Posterior vena cava (tissue), 2 donors: ENCODE results near the gene ZFHX2. TPM values are rescaled to one million over a fixed set of nuclear protein-coding genes. Genes with fewer than 3 reads are reported as not detected.
"Not testable (repeated sequence)": the region's sequence is repeated elsewhere in the genome, so short reads cannot be mapped to it uniquely, and the experiment has no call there.

ENCODE experiments used
- DNase-seq: peaks from one replicate; pipeline ENCODE4 v3.0.0-alpha.2; 2020; ENCODE audit warnings: low spot score
- intact Hi-C, 2 donors: fragments of 100-400 bp; cut with DNase I; formaldehyde crosslinking; loops; one replicate each; pipeline versions ENCODE4 v1.14.1 to v1.14.2; 2022 to 2023
- long read RNA-seq, 2 donors: library from polyadenylated mRNA; unstranded; transcript quantifications; one replicate each; pipeline ENCODE4 v2.0.0, GENCODE V29; 2020 to 2021
- total RNA-seq, 2 donors: library from RNA; stranded (reverse); fragmentation: NEBNext Ultra II Directional; extraction: Animal tissue kit (Norgen Biotek cat#: 25700); gene quantifications; one replicate each; pipeline ENCODE4 v1.2.1, GENCODE V29; 2021
- donor health status: DM: yes; HTN: yes; CAD: no.
- donor health status: DM: yes; HTN: yes; CAD: no.

The ZFHX2 gene
- 1 to 10 TPM; 2.3 to 2.4 TPM for total RNA-seq
- long read RNA-seq, donor 1, partial matches to known transcripts: 0 of 1 reads
- long read RNA-seq, donor 1, other reads (novel, unspliced or antisense): 1 of 1 reads
- long read RNA-seq, donor 2: 0 reads

DNA sequence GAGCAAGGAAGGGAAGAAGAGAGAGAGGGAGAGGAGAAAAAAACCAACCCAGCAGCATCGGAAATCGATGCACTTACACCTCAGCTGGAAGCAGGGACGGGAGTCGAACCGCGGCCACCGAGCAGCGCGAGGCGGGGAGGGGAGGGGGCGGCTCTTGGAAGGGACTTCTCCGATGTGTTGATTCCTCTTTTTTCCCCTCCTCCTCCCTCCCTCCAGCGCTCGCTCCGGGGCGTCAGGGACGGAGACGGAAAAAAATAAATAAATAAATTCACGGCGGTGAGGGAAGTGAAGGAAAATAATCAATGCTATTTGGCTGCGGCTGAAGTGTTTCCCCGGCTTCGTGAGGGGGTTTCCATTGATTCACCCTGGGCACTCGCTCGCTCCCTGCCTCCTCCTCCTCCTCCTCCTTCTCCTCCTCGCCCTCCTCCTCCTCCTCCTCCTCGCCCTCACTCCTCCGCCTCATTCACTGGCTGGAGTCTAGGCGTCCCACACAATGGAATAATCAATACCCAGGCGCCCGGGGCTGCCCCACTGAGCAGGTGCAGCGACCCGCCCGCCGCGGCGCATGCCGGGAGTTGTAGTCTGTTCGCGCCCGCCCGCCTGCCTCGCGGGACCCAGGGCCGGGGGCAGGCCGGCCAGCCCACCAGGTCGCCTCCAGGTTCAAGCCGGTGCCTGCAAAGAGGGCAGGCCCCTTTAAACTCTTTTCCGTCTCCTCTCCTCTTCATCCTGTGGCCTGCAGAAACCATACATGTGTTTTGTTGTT lies at the start of gene ZFHX2:
ZFHX2 (minus strand) TSS at position 500 of the 763 bp plus-strand sequence. CDS start 16,440 bp downstream, outside the sequence.
- intact Hi-C loops: loop anchor here in 1 of 2 donors (10.0 kb wide), 1 partner anchor 227 kb away; the partner anchor contains the start of gene PABPN1
- peak; percentile 87 for DNase-seq

DNA sequence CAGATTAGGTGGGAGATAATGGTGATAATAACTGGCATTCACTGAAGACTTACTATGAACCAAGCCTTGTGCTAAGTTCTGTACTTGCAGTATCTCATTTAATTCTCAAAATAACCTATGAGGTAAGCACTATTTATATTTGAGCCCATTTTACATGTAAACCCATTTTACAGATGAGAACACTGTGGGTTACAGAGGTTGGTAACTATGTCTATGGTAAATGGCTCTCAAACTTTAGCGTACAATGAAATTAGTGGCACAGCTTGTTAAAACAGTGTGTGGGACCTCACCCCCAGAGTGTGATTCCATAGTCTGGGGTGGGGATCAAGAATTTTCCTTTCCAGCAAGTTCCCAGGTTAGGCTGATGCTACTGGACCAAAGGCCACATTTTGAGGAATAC lies 49.2 kb upstream of the ZFHX2 start:
- DNase-seq: no peak
- intact Hi-C loops: no loop called here

DNA sequence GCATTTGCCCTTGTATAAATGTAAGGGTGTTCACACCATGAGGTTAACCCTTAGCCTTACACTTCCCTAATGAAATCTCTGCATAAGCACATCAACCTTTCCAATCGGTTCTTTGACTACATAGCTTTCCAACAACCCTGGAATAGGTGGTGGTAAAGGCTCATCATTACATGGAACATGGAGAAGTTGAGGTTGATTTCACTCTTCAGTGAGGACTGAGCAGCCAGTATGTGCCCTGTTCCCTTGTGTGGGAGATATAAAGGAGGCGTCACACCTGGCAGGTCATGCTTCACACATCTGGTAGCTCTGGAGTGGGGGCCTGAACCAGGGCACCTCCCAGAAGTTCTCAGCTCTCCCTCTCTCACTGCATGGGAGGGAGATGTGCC lies 48.8 kb upstream of the ZFHX2 start:
- no peak for DNase-seq
- intact Hi-C loops: no loop called here

DNA sequence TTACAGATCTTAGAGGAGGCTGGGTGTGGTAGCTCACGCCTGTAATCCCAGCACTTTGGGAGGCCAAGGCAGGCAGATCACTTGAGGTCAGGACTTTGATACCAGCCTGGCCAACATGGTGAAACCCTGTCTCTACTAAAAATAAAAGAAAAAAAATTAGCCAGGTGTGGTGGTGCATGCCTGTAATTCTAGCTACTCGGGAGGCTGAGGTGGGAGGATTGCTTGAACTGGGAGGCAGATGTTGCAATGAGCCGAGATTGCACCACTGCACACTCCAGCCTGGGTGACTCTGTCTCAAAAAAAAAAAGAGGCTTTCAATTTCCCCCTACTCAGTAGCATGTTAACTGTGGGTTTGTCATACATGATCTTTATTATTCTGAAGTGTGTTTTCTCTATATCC lies 42.6 kb upstream of the ZFHX2 start:
- intact Hi-C loops, DNase-seq: not testable (repeated sequence)

DNA sequence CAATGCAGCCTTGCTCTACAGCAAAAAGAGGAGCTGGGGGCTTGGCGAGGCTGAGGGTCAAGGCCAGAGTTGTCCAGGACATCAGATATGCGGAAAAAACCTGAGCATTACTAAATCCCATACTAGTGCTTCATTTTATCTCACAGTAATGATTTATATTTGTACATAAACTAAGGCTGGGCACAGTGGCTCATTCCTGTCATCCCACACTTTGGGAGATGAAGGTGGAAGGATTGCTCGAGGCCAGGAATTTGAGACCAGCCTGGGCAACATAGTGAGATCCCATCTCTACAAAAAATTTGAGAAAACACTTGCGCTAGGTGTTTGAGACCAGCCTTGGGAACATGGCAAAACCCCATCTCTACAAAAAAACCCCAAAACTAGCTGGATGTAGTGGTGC lies 38.6 kb upstream of the ZFHX2 start:
- DNase-seq: peak; percentile 30
- intact Hi-C loops: no loop called here

DNA sequence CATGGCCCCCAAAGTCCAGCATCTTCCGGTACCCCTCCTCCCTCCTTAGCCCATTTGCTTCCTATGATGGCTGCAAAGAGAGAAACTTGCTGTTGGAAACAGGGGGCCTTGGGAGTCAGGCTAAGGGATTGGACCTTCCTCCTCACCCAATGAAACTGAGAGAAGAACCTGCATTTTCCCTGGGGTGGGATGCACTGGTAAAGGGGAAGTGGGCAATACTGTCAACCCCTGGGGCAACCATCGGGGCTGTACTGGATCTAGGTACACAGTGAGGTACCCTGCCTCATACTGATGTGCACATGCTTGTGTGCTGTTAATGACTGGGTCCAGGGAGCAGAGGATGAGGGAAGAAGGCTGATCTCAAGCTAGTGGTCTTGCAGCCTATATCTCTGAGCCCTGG lies 38.0 kb upstream of the ZFHX2 start:
- DNase-seq: no peak
- intact Hi-C loops: no loop called here

DNA sequence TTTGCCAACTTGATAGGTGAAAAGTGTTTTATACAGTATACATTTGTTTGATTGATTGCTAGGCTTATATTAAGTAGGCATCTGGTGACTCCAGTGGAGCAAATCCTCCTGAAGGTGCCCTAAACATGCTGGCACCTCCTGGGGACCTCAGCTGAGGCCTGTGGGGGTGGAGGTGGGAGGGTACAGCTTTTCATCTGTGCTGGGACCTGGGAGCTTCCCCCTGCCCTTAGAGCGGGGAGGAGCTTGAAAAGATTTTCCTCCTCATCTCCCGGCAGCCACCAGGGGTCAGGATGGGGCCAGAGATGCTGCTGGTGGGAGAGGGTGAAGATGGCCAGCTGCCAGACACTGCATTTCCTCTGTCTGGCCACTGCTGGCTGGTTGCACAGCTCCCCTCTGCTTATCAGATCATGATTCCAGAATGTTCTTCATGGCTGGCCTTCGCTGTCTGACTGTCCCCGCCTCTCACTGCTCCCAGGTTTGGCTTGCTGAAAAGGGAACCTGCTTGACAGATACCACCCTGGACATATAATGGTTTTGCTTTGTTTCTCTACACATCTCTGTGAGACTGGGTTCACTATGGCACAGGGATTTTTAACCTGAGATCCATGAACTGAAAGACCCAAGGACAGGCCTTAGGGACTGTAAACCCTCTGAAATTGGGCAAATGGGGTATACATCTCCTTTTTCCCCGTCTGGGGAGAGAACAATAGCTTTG lies 37.5 kb upstream of the ZFHX2 start:
- intact Hi-C loops: no loop called here
- DNase-seq: peak; percentile 94

DNA sequence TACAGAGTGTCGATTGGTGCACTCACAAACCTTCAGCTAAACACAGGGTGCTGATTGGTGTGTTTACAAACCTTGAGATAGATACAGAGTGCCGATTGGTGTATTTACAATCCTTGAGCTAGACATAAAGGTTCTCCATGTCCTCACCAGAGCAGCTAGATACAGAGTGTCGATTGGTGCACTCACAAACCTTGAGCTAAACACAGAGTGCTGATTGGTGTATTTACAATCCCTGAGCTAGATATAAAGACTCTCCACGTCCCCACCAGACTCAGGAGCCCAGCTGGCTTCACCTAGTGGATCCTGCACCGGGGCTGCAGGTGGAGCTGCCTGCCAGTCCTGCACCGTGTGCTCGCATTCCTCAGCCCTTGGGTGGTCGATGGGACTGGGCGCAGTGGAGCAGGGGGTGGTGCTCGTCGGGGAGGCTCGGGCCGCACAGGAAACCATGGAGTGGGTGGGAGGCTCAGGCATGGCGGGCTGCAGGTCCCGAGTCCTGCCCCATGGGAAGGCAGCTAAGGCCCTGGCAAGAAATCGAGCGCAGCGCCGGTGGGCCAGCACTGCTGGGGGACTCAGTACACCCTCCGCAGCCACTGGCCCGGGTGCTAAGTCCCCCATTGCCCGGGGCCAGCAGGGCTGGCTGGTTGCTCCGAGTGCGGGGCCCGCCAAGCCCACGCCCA lies 33.1 kb upstream of the ZFHX2 start:
- intact Hi-C loops: not testable (repeated sequence)
- DNase-seq: peak; percentile 77

DNA sequence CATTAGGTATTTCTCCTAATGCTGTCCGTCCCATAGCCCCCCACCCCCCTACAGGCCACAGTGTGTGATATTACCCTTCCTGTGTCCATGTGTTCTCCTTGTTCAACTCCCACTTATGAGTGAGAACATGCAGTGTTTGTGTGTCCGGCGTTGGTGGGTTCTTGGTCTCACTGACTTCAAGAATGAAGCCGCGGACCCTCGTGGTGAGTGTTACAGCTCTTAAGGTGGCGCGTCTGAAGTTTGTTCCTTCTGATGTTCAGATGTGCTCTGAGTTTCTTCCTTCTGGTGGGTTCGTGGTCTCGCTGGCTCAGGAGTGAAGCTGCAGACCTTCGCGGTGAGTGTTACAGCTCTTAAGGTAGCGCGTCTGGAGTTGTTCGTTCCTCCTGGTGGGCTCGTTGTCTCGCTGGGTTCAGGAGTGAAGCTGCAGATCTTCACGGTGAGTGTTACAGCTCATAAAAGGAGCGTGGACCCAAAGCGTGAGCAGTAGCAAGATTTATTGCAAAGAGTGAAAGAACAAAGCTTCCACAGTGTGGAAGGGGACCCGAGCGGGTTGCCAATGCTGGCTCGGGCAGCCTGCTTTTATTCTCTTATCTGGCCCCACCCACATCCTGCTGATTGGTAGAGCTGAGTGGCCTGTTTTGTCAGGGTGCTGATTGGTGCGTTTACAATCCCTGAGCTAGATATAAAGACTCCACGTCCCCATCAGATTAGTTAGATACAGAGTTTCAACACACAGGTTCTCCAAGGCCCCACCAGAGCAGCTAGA lies 32.4 kb upstream of the ZFHX2 start:
- DNase-seq: peak; percentile 48

DNA sequence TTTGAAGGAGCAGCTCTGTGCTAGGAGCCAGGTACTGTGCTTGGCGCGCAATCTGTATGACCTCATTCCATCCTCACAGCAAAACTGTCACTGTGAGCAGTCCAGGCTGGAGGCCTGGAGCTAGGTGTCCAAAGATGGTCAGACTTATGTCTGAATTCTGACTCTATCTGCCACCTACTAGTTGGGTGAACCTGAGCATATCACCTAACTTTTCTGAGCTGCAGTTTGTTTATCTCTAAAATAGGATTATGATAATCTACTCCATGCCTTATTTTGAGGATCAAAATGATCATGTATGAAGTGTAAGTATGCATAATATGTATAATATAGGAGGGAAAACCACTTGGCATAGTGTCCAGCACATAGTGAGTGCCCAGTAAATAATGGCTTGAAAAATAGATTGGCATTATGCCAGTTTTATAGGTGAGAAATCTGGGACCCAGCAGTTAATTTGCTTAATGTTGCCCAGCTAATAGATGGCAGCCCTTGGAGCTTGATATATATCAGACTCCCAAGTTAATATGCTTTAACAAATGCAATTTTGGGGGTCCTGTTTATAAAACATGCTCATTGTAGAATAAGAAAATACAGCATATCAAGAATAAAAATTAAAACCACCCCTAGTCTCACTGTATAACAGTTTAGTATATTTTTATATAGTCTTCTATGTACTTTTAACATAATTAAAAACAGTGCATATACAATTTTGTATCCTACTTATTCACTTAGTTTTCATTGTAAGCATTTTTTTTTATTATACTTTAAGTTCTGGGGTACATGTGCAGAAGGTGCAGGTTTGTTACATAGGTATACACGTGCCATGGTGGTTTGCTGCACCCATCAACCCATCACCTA lies 31.6 kb upstream of the ZFHX2 start:
- DNase-seq: no peak
- intact Hi-C loops: no loop called here

More for the DNA sequence above, 32.4 kb upstream of the ZFHX2 start:
- intact Hi-C loops: not testable (repeated sequence)

DNA sequence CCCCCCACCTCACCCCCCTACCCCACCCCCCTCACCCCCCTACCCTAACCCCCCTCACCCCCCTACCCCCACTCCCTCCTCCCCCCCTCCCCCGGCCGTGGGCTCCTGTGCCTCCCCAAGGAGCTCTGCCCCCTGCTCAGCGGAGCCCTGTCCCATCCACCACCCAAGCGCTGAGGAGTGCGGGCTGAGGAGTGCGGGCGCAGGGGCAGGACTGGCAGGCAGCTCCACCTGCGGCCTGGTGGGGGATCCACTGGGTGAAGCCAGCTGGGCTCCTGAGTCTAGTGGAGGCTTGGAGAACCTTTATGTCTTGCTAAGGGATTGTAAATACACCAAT lies 29.4 kb upstream of the ZFHX2 start:
- intact Hi-C loops: no loop called here

DNA sequence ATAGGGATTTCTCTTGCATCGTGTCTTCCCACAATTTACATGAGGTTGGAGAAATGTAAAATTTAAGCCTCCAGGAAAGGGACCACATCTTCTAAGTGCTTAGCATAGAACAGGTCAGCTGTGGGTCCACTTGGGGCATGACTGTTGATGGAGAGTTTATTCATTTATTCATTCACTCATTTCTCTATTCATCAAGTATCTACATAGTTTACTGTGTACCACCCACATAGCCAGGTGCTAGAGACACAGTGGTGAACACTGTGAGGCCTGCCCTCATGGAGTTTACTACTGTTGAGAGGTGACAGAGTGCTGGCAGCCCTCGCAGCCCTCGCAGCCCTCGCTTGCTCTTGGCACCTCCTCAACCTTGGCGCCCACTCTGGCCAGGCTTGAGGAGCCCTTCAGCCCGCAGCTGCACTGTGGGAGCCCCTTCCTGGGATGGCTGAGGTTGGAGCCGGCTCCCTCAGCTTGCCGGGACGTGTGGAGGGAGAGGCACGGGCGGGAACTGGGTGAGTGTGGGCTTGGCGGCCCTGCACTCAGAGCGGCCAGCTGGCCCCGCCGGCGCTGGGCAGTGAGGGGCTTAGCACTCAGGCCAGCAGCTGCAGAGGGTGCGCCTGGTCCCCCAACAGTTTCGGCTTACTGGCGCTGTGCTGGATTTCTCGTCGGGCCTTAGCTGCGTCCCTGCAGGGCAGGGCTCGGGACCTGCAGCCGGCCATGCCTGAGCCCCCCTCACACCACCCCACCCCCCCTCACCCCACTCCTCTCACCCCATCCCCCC lies 28.8 kb upstream of the ZFHX2 start:
- peak; percentile 52 for DNase-seq
- intact Hi-C loops: no loop called here

More for the DNA sequence above, 29.4 kb upstream of the ZFHX2 start:
- peak; percentile 45 for DNase-seq

DNA sequence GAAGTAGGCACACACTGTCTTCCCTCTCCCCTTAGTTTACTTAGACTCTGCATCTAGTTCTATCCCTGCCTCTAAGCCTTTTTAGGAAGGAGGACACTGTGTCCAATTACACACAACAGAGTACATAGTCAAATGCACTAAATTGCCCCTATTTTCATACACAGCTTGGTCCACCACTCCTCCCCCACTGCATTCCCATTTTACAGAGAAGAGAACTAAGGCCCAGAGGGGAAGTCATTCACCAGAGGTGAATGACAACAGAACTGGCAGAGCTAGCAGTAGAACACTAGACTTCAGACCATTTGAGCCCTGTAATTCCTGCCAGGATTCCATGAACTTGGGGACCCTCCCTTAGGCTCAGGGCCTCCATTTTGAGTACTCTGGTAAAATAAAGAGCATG lies 28.2 kb upstream of the ZFHX2 start:
- intact Hi-C loops: no loop called here
- DNase-seq: peak; percentile 29

DNA sequence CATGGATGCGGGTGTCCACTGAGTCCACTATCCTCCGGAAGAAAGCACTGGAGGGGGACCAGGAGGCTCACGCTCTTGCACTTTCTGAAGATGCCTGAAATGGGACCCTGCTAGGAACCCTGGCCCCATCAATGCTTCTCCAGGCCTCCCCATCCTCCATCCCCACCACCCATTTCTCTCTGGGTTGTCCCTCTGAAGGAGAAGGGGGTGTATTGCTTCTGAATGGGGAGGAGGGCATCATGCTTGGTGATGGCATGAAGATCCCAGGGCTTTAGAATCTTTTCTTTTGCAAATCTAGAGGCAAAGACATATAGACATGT lies 27.7 kb upstream of the ZFHX2 start:
- no peak for DNase-seq
- intact Hi-C loops: no loop called here

DNA sequence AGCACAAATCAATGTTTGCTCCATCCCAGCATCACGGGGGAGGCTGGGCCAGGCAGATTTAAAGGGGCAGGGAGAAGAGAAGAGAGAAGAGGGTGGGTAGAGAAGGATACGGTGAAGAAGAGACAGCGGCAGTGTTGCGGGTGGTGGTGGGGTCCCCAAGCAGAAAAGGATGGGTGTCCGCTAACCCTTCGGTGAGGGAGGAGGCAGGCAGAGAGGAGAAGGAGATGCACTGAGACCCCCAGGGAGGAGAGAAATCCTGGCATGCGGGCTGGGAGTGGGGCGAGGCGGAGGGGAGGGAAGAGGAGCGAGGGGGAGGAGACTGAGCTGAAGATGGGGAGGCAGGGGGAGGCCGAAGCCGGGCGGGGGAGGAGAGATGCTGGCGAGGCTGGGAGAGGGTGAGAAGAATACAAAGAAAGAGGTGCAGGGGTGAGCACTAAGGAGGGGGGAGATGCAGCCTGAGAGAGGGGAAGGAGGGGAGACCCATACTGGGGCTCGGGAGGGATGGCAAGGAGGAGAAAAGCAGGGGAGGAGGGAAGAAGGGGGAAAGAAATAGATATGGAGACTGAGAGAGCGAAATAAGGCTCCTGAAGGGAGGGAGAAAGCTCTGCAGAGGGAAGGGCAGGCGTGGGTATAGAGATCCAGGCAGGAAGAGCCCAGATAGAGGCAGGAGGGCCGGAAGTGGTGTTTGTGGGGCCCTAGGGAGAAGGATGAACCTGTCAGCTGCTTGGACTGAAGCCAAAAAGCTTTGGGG lies 27.2 kb upstream of the ZFHX2 start, which contains the start of gene JPH4:
JPH4 (minus strand) TSS at position 231 of the 751 bp plus-strand sequence. CDS start 1,337 bp downstream, outside the sequence.
- peak; percentile 69 for DNase-seq
- intact Hi-C loops: no loop called here

DNA sequence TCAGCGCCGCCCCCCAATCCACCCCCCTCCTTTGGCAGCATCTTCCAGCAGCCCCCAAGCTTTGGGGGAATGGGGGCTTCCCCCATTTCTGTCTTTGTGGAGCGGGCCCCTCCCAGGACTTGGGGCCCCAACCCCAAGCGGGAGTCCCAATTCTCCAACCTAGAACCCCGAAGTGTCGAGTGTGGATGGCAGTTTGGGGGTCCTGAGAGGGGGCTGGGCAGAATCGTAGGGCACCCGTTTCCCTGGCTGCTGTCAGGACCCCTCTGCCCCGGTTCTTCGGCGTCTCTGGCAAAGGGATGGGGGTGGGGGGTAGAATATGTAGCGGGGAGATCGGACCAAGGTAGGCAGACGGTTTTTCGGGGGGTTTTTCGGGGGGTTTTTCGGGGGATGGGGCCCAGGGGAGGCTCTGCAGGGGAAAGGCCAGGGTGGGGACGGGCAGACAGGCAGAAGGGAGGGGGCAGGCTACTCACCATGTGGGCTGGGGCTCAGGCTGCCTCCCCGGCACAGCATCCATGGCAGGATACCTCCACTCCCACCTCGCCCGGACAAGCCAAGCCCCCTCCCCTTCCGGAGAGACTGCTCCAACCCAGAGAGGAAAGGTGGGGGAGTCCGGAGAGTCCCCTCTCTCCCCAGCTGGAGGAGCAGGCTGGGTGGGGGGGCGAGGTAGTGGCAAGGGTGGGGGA lies 26.3 kb upstream of the ZFHX2 start:
- peak; percentile 42 for DNase-seq
- intact Hi-C loops: no loop called here
